BE2C (cell line): ENCODE data around the gene PSD.
A peak's percentile ranks its signal among the peaks of the same experiment; 100 is the strongest.
"Not testable (repeated sequence)": the region's sequence is repeated elsewhere in the genome, so short reads cannot be mapped to it uniquely, and the experiment has no call there.

Experiments
- DNase-seq: peaks from one replicate; pipeline ENCODE4 v3.0.0-alpha.2; 2020
- H3K27me3 ChIP-seq: fragments of 250-450 bp; sonication (Bioruptor Pico); 2 replicates; pipeline ENCODE4 v1.5.1; 2020; ENCODE audit warnings: mild to moderate bottlenecking
- H3K36me3 ChIP-seq: fragments of 250-450 bp; sonication (Bioruptor Pico); 2 replicates; pipeline ENCODE4 v1.5.1; 2020; ENCODE audit warnings: mild to moderate bottlenecking
- H3K4me1 ChIP-seq: fragments of 250-450 bp; sonication (Bioruptor Pico); 2 replicates; pipeline ENCODE4 v1.5.1; 2020
- H3K4me3 ChIP-seq: 2 replicates; pipeline ENCODE4 v1.5.1; 2011; ENCODE audit warnings: low read depth, low read length
- H3K9me3 ChIP-seq: fragments of 250-450 bp; sonication (Bioruptor Pico); 2 replicates; pipeline ENCODE4 v1.5.1; 2020
- TF ChIP-seq, protein P1 (sequence below): IDR thresholded peaks from 2 replicates; pipeline ENCODE4 v1.5.1; 2012; ENCODE audit warnings: mild to moderate bottlenecking, low read depth, low read length

Gene PSD

DNA sequence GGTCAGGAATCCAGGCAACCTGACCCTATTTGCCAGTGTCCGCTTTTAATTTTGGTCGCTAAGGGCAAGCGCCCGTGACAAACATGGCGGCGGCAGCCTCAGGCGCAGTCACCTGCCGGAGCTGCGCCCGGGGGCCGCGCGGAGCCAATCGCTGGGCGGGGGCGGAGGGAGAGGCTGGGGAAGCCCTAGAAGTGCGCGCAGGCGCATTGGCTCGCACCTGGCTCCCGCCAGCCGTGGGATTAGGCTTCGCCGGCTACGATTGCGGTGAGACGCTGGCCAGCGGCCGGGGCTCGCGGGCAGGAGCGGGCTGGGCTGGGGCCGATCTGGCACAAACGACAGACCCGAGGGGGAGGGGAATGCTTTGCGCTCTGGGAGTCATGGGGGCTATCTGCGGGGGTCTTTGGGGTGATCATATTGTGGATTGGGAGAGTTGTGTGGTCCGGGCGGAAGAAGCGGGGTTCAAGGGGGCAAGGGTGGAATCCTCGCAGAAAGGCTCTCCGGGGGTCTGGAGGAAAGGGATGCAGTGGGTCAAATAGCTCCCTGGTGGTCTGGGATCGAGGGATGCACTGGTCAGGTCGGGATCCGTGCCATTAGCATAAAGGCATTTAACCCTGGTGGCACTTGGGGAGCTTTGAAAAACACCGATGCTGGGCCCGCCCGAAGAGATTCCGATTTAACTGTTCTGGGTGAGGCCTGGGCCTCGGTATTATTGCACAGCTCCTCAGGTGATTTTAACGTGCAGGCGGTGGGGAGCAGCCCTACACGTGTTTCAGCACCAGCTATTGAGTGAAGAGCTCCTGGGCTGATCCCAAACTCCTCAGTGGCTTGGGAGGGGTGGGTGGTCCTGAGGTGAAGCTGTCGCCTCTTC is 42.8 kb upstream of the PSD start:
- TF ChIP-seq, protein P1, sequence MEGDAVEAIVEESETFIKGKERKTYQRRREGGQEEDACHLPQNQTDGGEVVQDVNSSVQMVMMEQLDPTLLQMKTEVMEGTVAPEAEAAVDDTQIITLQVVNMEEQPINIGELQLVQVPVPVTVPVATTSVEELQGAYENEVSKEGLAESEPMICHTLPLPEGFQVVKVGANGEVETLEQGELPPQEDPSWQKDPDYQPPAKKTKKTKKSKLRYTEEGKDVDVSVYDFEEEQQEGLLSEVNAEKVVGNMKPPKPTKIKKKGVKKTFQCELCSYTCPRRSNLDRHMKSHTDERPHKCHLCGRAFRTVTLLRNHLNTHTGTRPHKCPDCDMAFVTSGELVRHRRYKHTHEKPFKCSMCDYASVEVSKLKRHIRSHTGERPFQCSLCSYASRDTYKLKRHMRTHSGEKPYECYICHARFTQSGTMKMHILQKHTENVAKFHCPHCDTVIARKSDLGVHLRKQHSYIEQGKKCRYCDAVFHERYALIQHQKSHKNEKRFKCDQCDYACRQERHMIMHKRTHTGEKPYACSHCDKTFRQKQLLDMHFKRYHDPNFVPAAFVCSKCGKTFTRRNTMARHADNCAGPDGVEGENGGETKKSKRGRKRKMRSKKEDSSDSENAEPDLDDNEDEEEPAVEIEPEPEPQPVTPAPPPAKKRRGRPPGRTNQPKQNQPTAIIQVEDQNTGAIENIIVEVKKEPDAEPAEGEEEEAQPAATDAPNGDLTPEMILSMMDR = no peak
- Histone ChIP-seq H3K36me3 (no peaks in the 10 kb centered on the region), H3K4me3 (peak overlapping the region; percentile 83), H3K4me1 (no peaks in the 10 kb centered on the region; the same call in 1 of the 2 replicates), H3K27me3 (no peaks in the 10 kb centered on the region), H3K9me3 (no peaks in the 10 kb centered on the region)
- peak; percentile 94 for DNase-seq

DNA sequence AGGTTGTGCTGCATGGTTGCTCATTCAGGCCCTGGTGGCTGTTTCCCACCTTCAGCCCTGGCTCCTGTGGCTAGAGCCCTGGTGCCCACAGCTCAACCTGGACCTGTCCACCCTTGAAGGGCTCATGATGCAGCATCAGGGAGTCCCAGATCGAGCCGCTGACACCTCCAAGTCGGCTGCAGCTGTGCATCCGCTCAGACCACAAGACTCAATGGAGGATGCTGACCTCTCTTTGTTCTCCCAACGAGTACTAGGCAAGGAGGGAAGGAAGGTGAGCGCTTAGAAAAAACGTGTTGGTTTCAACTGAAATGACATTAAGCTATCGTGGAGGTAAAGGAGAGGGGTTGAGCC is 42.2 kb upstream of the PSD start:
- H3K9me3 ChIP-seq = no peaks in the 10 kb centered on the region
- no peaks in the 10 kb centered on the region; the same call in 1 of the 2 replicates for H3K4me1 ChIP-seq
- H3K36me3 ChIP-seq = no peaks in the 10 kb centered on the region
- DNase-seq = no peak
- TF ChIP-seq, protein P1 = no peak
- H3K4me3 ChIP-seq = peak overlapping the region; percentile 83
- no peaks in the 10 kb centered on the region for H3K27me3 ChIP-seq

DNA sequence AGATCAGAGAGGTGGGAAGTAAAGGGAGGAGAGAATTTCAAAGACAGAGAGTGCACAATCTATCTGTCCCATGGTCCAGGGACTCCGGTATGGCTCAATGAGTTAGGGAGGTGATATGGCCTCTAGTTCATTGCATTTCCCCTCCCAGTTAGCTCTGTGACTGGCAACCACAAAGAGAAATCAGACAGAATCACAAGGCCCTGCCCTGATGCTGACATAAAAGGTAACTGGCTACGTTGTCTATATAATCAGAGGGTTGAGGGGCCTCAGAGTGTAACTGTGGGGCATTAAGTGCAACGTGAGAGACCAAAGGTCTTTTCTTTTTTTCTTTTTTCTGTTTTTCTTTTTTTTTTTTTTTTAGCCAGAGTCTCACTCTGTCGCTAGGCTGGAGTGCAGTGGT is 40.1 kb upstream of the PSD start:
- H3K4me1 ChIP-seq = no peaks in the 10 kb centered on the region; the same call in 1 of the 2 replicates
- no peaks in the 10 kb centered on the region for H3K36me3 ChIP-seq
- H3K27me3 ChIP-seq = no peaks in the 10 kb centered on the region
- DNase-seq = no peak
- H3K4me3 ChIP-seq = no peak overlapping the region
- TF ChIP-seq, protein P1 = no peak
- H3K9me3 ChIP-seq = no peaks in the 10 kb centered on the region

DNA sequence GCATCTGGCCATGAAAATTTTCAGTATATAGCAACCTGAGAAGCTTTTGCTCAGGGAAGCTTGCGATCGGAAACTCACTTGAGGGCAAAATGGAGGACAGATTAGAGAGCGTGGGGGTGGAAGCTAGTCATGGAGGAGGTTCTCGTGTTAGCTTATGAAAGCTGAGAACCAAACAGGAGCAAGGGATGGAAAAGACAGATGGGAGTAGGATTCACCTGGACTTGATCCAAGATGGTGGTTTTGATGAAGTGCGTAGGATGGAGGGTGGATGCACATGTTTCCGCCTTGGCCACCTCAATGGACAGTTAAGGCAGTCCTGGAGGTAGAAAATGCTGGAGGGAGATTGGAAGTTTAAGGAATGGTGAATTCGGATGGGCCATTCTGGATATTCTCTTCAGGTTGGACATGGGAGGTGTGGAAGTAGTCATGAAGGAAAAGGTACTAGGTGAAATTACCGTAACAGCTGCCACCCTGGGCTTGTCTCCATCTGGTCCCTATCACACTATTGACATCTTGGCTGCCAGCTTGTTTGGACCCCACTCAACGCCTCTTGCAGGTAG is 39.1 kb upstream of the PSD start:
- Histone ChIP-seq H3K9me3 (no peaks in the 10 kb centered on the region), H3K4me3 (no peak overlapping the region), H3K27me3 (no peaks in the 10 kb centered on the region), H3K36me3 (no peaks in the 10 kb centered on the region), H3K4me1 (no peaks in the 10 kb centered on the region; the same call in 1 of the 2 replicates)
- TF ChIP-seq, protein P1 = no peak
- no peak for DNase-seq

DNA sequence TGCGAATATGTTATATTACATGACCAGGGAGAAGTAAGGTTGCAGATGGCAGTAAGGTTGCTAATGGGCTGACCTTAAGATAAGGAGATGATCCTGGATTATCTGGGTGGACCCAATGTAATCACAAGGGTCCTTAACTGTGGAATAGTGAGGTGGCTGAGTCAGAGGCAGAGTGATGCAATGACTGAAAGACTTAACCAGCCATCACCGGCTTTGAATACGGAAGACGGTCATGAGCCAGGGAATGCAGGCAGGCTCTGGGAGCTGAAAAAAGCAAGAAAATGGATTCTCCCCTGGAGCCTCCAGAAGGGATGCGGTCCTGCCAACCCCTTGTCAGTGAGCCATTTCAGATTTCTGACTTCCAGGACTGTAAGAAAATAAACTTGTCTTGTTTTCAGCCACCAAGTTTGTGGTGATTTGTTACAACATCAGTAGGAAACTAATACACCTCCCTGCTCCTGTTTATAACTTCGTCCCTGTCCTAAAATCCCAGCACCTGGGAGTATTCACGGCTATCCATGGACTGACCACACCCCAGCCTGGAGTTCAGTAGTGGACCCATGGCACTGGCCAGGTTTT is 37.4 kb upstream of the PSD start:
- no peaks in the 10 kb centered on the region for H3K27me3 ChIP-seq
- no peaks in the 10 kb centered on the region for H3K4me1 ChIP-seq
- no peak for DNase-seq
- H3K4me3 ChIP-seq = no peak overlapping the region
- TF ChIP-seq, protein P1 = no peak
- no peaks in the 10 kb centered on the region for H3K36me3 ChIP-seq
- H3K9me3 ChIP-seq = no peaks in the 10 kb centered on the region

DNA sequence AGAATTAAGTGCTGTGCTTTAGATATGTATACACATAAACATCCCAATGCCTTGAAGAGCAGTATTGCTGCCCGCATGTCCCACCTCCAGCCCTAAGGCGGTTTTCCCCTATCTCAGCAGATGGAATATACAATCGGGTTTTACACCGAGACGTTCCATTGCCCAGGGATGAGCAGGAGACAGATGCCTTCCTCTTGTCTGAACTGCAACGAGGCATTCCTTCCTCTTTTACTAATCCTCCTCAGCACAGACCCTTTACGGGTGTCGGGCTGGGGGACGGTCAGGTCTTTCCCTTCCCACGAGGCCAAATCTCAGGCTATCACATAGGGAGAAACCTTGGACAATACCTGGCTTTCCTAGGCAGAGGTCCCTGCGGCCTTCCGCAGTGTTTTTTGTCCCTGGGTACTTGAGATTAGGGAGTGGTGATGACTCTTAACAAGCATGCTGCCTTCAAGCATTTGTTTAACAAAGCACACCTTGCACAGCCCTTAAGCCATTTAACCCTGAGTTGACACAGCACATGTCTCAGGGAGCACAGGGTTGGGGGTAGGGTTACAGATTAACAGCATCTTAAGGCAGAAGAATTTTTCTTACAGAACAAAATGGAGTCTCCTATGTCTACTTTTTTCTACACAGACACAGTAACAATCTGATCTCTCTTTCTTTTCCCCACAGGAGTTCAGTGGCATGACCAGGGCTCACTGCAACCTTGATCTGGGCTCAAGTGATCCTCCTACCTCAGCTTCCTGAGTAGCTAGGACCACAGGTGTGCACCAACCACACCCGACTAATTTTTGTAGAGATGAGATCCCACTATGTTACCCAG is 36.3 kb upstream of the PSD start:
- H3K27me3 ChIP-seq, H3K4me1 ChIP-seq, H3K9me3 ChIP-seq, H3K36me3 ChIP-seq, DNase-seq, H3K4me3 ChIP-seq: not testable (repeated sequence)
